ENCODE data around the gene NPHP4.

Gene NPHP4

DNA sequence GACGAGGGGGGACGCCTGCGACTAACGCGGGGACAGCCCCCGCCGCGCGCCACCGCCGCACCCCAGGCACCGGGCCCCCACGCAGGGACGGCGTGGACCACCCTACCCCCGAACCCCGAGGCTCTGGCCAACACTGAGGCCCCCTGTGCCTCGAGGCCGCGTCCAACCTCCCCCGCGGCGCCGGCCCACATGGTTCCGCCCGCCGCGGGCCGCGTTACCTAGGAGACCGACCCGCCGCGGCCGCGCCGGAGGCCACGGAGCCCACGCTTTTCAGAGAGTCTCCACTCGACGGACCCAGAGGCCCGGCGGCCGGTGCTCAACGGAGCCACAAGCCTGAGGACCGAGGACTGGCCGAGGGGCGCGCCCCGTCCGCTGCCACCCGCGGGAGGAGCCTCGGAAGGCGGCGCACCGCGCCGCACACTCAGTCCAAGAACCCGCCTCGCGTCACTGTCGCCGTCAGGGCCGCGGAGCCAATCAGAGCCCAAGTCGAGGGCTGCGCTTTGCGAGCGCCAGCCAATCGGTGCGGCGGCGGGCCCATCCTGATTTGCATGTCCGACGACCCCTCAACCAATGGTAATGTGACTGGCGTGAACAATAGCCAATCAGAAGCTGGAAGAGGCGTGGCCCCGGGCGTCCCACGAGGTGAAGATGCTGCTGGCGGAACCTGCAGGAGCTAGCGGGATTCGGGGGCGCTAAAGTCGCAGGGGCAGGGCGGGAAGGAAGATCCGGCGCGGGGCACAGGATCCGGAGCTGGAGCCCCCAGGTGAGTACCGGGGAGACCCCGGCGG lies at the start of gene NPHP4:
Gene NPHP4, minus strand, starts transcription at position 400 of the 788 bp plus-strand sequence. CDS start 6,136 bp downstream, outside the sequence.
- DNase-seq (ENCODE audit: low read depth in 2 of 2), result peak; percentile 99

DNA sequence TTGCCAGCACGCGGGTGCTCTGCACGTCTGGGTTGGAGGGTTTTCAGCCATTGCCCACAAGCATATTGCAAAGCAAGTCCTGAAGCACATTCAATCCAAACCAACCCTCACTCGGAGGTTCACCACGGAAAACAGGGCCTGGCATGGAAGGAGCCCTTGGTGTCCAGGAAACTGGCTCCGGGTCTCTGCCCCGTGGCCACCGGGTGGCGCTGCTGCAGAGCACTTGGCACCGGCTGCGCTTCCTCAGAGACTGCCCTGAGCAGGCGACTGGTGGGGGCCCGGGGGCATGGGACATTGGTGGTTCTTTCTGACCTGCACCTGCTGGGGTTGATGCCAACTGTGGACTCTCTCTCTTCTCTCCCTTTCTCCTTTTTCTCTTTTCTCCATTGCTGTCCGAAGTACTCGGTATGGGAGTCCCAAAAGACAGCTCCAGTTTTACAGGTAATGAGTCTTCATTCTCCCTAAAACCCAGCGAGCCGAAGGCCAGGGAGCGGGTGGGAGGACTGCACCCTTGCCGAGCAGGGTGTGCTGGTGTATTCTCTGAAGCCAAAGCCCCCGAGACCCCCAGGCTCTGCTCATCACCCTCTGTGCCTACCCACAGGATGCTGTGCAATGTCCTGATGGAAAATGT lies 49.3 kb upstream of the NPHP4 start:
- no peak for DNase-seq (ENCODE audit: low read depth in 2 of 2)

DNA sequence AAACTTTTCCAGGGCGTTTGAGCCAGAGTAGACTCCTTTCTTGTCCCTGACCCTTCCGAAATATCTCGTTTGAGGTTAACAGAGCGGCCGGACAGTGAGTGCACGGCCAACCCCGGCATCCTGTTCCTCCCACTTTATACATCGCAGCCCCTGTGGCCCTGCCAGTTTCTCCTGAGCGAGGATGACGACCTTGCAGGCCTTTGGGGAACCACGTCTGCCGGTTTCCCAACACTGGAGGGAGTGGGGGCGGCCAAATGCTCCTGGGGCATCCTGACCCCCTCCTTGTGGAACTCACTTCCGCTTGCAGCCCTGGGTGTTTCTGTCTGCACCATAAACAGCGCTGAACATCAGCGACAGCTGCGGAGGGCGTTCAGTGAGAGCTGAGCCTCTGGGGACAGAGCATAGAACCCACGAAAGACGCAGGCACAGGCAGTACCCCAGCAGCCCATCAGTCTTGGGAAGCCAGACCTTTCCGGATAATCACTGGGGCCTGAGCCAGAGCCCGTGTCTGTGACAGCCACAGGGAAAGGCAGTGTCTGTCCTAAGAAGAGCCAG lies 48.7 kb upstream of the NPHP4 start:
- no peak for DNase-seq (ENCODE audit: low read depth in 2 of 2)

DNA sequence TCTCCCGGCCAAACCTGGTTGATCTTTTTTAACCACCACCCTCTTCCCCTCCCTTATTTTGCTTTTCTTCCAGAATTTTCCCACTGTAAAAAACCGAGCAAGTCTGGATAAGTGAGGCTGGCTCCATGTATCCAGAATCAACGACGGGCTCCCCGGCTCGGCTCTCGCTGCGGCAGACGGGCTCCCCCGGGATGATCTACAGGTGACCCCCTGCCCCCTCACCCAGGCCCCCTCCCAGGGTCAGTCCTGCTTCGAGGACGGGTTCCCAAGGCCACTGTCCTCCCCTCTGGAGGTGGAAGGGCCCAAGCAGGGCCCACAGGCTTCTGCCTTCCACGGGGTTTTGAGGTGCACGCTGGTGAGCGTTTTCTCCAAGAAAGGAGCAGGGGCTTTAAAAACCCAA lies 48.2 kb upstream of the NPHP4 start:
- DNase-seq (ENCODE audit: low read depth in 2 of 2), result no peak

DNA sequence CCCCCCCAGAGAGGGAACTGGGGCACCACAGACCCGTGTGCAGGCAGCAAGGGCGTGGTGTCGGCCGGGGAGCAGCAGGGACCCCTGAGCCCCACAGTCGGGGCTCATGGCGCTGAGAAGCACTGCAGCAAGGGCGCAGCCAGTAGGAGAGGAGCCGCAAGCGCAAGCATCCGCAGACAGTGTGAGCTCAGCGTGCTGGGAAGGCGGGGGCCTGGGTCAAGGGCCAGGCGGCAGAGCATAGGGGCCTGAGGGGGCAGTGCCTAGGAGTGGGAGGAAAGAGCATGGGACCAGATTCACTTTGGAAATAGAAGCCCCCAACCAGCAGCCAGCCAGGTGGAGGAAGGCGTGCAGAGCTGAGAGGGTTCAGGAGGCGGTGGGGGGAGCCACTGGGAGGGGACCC lies 46.8 kb upstream of the NPHP4 start:
- DNase-seq (ENCODE audit: low read depth in 2 of 2), result no peak

DNA sequence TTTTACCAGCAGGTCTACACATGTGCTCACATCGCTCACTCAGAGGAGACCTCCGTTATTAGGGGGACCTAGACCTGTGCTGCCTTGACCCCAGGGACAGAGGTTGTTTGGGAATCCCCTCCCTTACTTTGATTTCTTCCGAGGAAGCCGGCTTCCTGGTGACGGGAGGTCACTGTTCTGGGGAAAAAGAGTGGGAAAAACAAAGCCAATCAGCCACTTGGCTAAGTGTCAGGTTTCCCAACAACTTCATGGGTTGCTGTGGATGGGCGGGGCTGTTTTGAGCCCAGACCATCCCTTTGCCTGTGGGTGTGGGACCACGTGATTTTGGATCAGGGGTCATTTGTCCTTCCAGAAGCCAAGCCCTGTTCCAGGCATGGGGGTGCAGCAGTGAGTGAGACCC lies 46.4 kb upstream of the NPHP4 start:
- DNase-seq (ENCODE audit: low read depth in 2 of 2), result no peak

DNA sequence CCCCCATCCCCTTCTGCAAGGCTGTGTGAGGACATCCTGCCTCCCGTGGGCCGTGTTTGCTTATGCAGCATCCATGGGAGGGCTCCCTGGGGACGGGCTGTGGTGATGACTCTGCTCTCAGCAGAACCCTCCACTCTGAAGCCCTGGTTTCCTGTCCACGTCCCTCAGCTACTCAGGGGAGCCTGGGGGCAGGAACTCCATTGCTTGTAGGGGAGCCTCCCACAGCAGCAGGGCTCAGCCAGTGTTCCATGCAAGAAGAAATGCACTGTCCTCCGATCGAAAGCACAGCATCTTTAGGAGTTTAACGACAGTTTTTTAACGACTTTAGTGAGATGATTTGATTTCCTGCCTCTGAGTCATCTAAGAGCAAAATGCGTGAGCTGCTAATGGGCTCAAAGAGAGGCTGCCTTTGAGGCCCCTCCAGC lies 45.1 kb upstream of the NPHP4 start:
- DNase-seq (ENCODE audit: low read depth in 2 of 2), result no peak

DNA sequence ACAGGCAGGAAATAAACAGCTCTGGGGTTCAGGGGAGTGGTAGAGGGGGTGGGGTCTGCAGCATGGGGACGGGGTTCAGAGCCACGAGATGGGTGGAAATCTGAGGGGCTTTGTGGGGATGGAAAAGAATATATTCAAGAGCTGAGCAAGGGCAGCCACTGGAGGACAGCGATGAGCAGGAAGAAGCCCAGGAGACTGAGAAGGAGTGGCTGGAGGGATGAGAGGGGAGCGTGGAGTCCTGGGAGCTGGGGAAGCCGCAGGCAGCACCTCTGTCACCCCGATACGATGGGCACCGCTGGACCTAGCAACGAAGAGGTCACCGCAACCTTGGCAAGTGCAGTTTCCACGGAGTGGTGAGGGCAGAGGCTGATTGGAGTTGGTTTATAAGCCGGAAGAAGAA lies 43.5 kb upstream of the NPHP4 start:
- no peak for DNase-seq (ENCODE audit: low read depth in 2 of 2)

DNA sequence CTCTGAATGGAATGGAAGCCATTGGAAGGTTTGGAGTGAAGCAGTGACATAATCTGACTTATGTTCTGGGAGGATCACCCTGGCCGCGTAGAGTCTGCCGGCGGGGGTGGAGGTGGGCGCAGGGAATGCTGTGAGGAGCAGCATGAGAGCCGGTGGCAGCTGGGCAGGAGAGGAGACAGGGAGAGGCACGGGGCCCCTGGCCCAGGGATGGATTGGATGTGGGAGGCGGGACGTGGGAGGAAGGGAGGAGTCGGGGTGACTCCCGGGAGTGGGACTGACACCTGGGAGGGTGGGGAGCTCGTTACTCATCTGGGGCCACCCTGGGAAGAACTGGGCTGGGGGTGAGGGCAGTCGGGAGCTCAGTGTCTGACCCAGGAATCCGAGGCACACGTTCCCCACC lies 43.1 kb upstream of the NPHP4 start:
- no peak for DNase-seq (ENCODE audit: low read depth in 2 of 2)

DNA sequence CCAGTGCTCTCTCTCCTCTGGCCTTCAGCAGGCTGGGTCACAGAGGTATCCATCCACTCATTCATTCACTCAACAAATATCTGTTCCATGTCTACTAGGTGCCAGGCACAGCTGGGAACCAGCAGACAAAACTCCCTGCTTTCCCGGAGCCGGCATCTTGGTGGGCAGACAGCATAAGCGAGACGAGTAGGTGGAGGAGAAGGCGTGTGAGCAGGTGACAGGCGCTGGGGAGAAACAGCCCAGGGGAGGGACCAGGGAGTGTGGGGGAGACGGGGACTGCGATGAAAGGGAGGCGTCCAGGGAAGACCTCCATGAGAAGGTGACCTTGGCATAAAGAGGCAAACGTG lies 42.5 kb upstream of the NPHP4 start:
- DNase-seq (ENCODE audit: low read depth in 2 of 2), result no peak

DNA sequence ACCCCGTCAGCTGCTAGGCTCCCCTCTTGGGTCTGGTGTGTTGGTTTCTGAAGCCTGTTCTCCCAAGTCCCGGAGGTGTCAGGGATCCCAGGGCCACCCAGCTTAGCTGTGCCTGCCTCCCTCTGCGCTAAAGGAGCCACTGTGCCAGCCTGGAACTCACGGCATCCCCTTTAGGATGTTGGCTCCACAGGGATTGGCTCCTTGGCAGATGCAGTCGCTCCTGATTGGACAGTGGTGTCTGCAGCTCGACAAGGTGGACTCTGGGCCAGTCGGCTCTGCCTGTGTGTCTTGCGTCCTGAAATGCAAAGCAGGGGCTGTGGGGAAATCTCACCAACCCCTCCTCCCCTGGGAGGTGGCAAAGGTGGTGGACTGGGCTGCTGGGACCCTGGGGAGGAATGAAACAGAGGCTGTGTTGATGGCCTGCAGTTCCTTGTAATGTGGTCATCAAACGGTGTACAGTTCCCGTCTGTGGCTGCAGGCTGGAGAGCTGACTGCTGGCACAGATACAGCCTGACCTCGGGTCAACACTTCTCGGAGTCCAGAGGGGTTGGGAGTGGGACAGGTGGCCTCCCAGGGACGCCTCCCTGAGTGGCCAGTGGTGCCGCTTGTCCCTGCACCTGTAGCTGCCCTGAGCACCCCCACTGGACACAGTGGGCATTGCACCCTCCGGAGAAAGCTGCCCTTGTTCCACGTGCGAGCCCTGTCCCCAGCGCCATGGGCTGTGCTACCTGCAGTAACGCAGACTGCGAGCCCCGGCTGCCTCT lies 41.9 kb upstream of the NPHP4 start:
- no peak for DNase-seq (ENCODE audit: low read depth in 2 of 2)

DNA sequence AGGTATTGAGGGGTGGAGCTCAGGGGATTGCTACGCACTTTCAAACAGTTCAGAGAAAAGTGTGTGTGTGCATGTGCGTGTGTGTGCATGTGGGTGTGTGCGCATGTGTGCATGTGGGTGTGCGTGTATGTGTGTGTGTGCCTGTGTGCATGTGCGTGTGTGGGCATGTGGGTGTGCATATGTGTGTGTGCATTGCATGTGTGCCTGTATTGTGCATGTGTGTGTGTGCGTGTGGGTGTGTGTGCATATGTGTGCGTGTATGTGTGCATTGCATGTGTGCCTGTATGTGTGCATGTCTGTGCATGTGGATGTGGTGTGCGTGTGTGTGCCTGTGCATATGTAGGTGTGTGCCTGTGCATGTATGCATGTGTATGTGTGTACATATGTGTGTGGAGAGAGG lies 40.9 kb upstream of the NPHP4 start:
- DNase-seq (ENCODE audit: low read depth in 2 of 2), result no peak

DNA sequence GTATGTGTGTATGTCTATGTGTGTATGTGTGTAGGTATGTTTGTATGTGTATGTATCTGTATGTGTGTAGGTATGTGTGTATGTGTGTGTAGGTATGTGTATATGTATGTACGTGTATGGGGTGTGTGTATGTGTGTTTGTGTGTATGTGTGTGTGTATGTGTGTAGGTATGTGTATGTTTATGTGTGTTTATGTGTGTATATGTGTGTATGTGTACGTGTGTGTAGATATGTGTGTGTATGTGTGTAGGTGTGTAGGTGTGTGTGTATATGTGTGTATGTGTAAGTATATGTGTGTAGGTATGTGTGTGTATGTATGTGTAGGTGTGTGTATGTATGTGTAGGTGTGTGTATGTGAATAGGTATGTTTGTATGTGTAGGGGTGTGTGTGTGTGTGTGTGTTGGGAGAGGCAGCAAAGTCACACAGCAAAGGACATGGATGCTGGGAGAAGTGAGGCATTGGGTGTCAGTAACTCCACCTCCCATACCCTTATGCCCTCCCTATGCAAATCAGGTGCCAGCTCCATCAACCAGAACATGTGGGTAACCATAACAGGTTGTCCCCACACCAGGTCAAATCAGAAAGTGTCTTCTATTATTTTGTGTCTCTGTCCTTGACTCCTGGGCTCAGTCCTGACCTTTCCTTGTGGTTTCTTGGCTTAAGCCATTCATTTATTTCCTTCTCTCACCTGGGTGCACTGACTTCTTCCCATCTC lies 38.5 kb upstream of the NPHP4 start:
- DNase-seq (ENCODE audit: low read depth in 2 of 2), result no peak

DNA sequence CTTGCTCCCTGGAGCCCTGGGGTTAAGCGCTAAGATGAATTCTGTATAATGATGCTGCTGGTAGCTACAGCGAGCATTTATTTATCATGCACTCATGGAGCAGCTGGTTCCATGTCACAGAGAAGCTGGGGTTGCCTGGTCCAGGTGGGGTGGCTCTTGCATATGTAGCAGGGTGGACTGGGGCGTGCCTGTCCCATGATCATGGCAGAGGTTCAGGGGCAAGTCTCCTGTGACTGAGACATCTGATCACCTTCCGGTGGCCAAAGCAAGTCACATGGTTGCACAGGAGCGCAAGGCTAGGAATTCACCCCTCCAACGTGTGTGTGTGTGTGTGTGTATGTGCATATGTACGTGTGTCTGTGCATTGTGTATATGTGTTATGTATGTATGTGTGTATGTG lies 37.9 kb upstream of the NPHP4 start:
- no peak for DNase-seq (ENCODE audit: low read depth in 2 of 2)

DNA sequence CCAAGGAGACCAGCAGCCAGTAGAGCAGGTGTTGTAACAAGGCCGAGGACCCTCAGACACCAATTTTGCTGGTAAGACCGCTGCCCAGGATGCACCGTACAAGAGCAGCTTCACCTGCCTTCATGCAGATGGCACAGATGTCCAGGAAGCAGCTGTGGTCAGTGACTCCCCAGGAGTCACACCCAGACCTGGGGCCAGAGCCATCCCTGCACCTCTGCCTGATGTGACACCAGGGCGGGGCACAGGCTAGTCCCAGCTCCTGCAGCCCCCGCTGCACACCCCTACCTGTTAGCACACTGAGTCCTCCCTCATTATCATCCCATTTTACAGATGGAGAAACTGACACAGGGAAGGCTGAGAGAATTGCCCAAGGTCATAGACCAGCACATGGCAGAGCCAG lies 37.1 kb upstream of the NPHP4 start:
- no peak for DNase-seq (ENCODE audit: low read depth in 2 of 2)

DNA sequence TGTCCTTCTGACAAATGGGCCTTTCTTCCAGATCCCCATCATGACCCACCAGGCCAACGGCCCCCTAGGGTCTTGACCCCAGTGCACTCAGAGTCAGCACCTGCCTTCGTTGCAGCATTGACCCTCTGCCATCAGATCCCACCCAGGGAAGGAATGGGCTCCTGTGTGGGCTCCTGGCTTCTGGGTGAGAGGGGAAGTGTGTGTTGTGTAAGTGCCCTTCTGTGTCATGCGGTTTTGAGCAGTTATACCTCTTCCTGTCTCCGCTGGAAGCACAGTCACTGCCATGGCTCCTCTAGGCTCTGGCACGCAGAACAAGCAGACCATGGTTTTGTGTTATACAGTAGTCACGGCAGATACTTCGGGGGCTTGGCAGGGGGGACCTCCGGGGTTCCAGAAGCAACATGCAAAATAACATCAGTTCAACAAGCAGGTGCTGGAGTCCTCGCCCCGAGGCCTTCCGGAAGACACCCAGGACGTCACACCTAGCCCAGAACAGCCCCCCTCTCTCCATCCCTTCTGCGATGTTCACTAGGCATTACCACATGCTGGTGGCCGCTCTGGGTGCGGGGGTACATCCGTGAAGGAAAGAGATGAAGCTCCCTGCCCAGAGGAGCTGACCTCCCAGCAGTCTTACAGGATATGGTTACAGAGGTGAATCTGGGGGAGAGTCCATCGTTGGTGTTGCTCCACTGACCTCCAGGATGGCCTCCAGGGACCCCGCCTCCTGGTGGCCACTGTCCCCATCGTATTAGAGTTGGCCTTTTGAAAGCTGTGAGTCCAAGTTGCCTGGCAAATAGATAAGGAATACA lies 36.0 kb upstream of the NPHP4 start:
- DNase-seq (ENCODE audit: low read depth in 2 of 2), result peak; percentile 49 to 56

DNA sequence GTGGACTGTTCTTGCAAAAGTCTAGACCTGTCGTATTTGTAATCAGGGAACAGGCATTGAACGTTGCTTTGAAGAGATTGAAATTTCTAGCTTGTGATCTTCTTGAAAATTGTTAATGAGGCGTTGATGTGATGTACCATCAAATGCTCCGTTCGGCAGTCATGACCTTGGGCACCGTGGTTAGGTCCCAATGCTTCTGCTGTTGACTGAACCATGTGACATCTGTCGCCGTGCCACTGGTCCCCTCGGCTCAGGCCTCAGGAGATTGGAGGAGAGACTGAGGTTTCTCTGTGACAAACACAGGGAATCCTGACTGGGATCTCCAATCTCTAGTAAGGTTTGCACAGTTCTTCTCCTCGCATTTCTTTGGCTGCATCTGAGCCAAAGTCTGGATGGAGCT lies 35.4 kb upstream of the NPHP4 start:
- DNase-seq (ENCODE audit: low read depth in 2 of 2), result no peak

DNA sequence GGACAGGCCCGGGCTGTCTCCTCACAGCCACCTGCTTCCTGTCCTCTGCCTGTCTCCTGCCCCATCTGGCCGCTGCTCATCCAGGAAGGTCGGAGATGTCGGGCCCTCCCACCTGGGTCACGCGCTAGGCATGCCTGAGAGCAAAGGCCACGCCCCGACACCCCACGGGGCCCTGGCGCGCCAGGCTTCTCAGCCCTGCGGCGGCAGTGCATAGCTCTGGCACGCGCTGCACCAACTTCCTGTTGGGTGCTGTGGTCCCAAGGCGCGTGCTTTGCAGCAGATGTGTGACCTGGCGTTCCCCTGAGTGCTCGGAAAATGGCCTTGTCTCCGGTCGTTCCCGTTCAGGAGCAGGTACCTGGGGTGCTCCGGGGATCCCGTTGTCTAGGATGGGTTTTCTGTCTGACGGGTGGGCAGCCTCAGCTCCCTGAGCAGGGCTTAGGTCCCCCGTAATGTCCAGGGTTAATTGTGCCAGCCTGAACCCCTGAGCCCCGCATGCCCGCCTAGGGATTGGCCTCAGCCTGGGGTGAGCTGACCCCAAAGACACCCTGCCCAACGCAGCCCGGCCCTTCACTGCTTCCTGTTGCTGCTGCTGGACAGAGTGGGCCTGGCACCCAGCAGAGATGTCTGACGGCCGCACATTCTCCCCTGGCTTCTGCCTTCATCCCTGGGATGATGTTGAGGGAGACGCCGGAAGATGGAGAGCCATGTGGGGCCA lies 34.0 kb upstream of the NPHP4 start:
- DNase-seq (ENCODE audit: low read depth in 2 of 2), result peak; percentile 87 to 92

DNA sequence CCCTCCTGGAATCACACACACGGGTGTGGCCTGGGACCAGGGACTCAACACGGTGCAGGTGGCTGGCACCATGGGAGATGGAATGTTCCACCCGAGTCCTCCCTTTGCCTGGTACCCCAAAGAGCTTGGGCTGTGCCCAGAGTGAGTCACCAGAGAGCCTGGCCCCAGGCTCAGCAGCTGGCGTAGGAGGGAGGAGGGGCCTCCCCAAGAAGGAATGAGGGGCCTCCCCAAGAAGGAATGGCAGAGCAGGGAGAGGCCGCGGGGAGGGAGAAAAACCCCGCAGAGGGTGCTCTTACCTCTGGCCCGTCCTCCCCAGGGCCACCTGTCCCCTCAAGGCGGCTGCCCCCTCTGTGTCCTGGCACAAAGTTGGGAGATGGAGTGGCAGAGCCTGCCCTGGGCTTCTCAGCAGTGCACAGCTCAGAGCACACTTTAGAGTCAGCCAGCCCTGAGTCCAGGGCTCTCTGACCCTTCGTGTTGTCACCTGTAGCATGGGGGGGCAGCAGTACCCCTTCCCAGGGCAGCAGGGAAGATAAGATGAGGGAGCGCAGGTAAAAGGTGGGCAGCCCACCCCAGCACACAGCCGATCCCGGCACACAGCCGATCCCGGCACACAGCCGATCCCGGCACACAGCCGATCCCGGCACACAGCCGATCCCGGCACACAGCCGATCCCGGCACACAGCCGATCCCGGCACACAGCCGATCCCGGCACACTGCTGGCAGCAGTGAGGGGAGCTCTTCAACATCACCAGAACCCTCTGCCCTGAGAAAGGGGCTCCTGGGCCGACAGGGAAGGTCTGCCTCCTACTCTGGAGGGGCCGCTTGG lies 33.3 kb upstream of the NPHP4 start:
- DNase-seq (ENCODE audit: low read depth in 2 of 2), result no peak

DNA sequence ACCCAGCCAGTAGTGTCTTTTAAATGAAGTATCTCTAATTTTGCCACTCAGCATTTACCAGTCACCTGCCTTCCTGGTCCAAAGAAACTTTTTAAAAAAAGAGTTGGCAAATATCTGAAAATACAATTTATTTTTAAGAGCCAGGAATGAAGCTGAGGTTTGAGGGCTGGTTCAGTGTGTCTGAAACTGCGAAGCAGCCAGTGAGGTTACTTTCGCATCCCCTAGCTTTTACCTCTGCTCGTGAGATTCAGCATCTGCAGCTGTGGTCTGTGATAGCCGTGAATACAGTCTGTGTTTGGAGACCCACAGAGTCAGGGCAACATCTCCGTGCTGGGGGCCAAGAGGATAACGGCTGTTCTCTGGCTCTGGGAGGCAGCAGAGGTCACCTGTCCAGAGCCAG lies 32.2 kb upstream of the NPHP4 start:
- DNase-seq (ENCODE audit: low read depth in 2 of 2), result no peak

Data from stimulated activated CD8-positive, alpha-beta memory T cell treated with anti-CD3 and anti-CD28 coated beads, Interleukin-7, amount 100 ng/mL, for 4 hours (primary cell).